Measurements from ENCODE around the gene SFXN2.
"Not testable (repeated sequence)": the region's sequence is repeated elsewhere in the genome, so short reads cannot be mapped to it uniquely, and the experiment has no call there.

The SFXN2 gene

GRCh38 chr10:102720775-102721301 is 6.4 kb downstream of the SFXN2 start:
- H3K9me3 ChIP-seq (ENCODE audit: control insufficient read depth, insufficient read depth, low read length): no peaks in the 10 kb centered on the region
- peaks cover 15% of the 10 kb centered on the region; the same call in 1 of the 2 replicates for H3K4me1 ChIP-seq (ENCODE audit: insufficient read depth, low read length)
- H3K9ac ChIP-seq (ENCODE audit: low read depth, low read length): no peak overlapping the region
- H3K36me3 ChIP-seq (ENCODE audit: insufficient read depth, low read length): no peaks in the 10 kb centered on the region

GRCh38 chr10:102721954-102722353 is 7.5 kb downstream of the SFXN2 start:
- H3K4me1 ChIP-seq (ENCODE audit: insufficient read depth, low read length): peaks cover 15% of the 10 kb centered on the region; the same call in 1 of the 2 replicates
- H3K9ac ChIP-seq (ENCODE audit: low read depth, low read length): no peak overlapping the region
- no peaks in the 10 kb centered on the region for H3K9me3 ChIP-seq (ENCODE audit: control insufficient read depth, insufficient read depth, low read length)
- 0 out of 2 replicates have a peak, but pooled peaks cover 6% of the 10 kb centered on the region for H3K36me3 ChIP-seq (ENCODE audit: insufficient read depth, low read length)

- H3K4me1 ChIP-seq (ENCODE audit: insufficient read depth, low read length): no peaks in the 10 kb centered on the region; the same call in 1 of the 2 replicates
These were observed 9.6 kb downstream of the SFXN2 start for GRCh38 chr10:102723989-102724388.

GRCh38 chr10:102726274-102726673 is 11.8 kb downstream of the SFXN2 start:
- Histone ChIP-seq H3K9me3 (ENCODE audit: control insufficient read depth, insufficient read depth, low read length) (no peaks in the 10 kb centered on the region), H3K9ac (ENCODE audit: low read depth, low read length) (no peak overlapping the region), H3K4me1 (ENCODE audit: insufficient read depth, low read length) (no peaks in the 10 kb centered on the region), H3K36me3 (ENCODE audit: insufficient read depth, low read length) (peaks cover 14% of the 10 kb centered on the region; the same call in 1 of the 2 replicates)

More at GRCh38 chr10:102723989-102724388, 9.6 kb downstream of the SFXN2 start:
- Histone ChIP-seq H3K9me3 (ENCODE audit: control insufficient read depth, insufficient read depth, low read length) (no peaks in the 10 kb centered on the region), H3K9ac (ENCODE audit: low read depth, low read length) (no peak overlapping the region), H3K36me3 (ENCODE audit: insufficient read depth, low read length) (0 out of 2 replicates have a peak, but pooled peaks cover 11% of the 10 kb centered on the region)

- Histone ChIP-seq H3K9ac (ENCODE audit: low read depth, low read length) (no peak overlapping the region), H3K36me3 (ENCODE audit: insufficient read depth, low read length) (peaks cover 14% of the 10 kb centered on the region; the same call in 1 of the 2 replicates), H3K4me1 (ENCODE audit: insufficient read depth, low read length) (no peaks in the 10 kb centered on the region), H3K9me3 (ENCODE audit: control insufficient read depth, insufficient read depth, low read length) (no peaks in the 10 kb centered on the region)
These were observed 12.8 kb downstream of the SFXN2 start for GRCh38 chr10:102727037-102727818.

- Histone ChIP-seq H3K36me3 (ENCODE audit: insufficient read depth, low read length) (peaks cover 22% of the 10 kb centered on the region; the same call in 1 of the 2 replicates), H3K4me1 (ENCODE audit: insufficient read depth, low read length) (no peaks in the 10 kb centered on the region), H3K9ac (ENCODE audit: low read depth, low read length) (no peak overlapping the region), H3K9me3 (ENCODE audit: control insufficient read depth, insufficient read depth, low read length) (no peaks in the 10 kb centered on the region)
These were observed 14.9 kb downstream of the SFXN2 start for GRCh38 chr10:102729029-102730026.

GRCh38 chr10:102731222-102731800 is 16.9 kb downstream of the SFXN2 start:
- H3K36me3 ChIP-seq (ENCODE audit: insufficient read depth, low read length): peaks cover 30% of the 10 kb centered on the region
- no peak overlapping the region for H3K9ac ChIP-seq (ENCODE audit: low read depth, low read length)
- no peaks in the 10 kb centered on the region for H3K9me3 ChIP-seq (ENCODE audit: control insufficient read depth, insufficient read depth, low read length)
- H3K4me1 ChIP-seq (ENCODE audit: insufficient read depth, low read length): peaks cover 3% of the 10 kb centered on the region; the same call in 1 of the 2 replicates

GRCh38 chr10:102732661-102733060 is 18.2 kb downstream of the SFXN2 start:
- peaks cover 20% of the 10 kb centered on the region for H3K36me3 ChIP-seq (ENCODE audit: insufficient read depth, low read length)
- peaks cover 3% of the 10 kb centered on the region; the same call in 1 of the 2 replicates for H3K4me1 ChIP-seq (ENCODE audit: insufficient read depth, low read length)
- no peak overlapping the region for H3K9ac ChIP-seq (ENCODE audit: low read depth, low read length)
- H3K9me3 ChIP-seq (ENCODE audit: control insufficient read depth, insufficient read depth, low read length): no peaks in the 10 kb centered on the region

- H3K36me3 ChIP-seq (ENCODE audit: insufficient read depth, low read length): peaks cover 16% of the 10 kb centered on the region
- peaks cover 3% of the 10 kb centered on the region; the same call in 1 of the 2 replicates for H3K4me1 ChIP-seq (ENCODE audit: insufficient read depth, low read length)
- H3K9ac ChIP-seq (ENCODE audit: low read depth, low read length): no peak overlapping the region
These were observed 20.7 kb downstream of the SFXN2 start for GRCh38 chr10:102735065-102735562.

GRCh38 chr10:102738692-102739121 is 24.3 kb downstream of the SFXN2 start:
- H3K9me3 ChIP-seq (ENCODE audit: control insufficient read depth, insufficient read depth, low read length): no peaks in the 10 kb centered on the region
- H3K4me1 ChIP-seq (ENCODE audit: insufficient read depth, low read length): peaks cover 9% of the 10 kb centered on the region
- H3K9ac ChIP-seq (ENCODE audit: low read depth, low read length): no peak overlapping the region
- peaks cover 10% of the 10 kb centered on the region for H3K36me3 ChIP-seq (ENCODE audit: insufficient read depth, low read length)

More at GRCh38 chr10:102735065-102735562, 20.7 kb downstream of the SFXN2 start:
- no peaks in the 10 kb centered on the region for H3K9me3 ChIP-seq (ENCODE audit: control insufficient read depth, insufficient read depth, low read length)

- Histone ChIP-seq H3K36me3 (ENCODE audit: insufficient read depth, low read length) (peaks cover 4% of the 10 kb centered on the region), H3K4me1 (ENCODE audit: insufficient read depth, low read length) (peaks cover 9% of the 10 kb centered on the region), H3K9ac (ENCODE audit: low read depth, low read length) (no peak overlapping the region)
These were observed 25.8 kb downstream of the SFXN2 start for GRCh38 chr10:102740229-102740628.

GRCh38 chr10:102741726-102742237 is 27.3 kb downstream of the SFXN2 start:
- Histone ChIP-seq H3K9me3 (ENCODE audit: control insufficient read depth, insufficient read depth, low read length) (no peaks in the 10 kb centered on the region), H3K9ac (ENCODE audit: low read depth, low read length) (no peak overlapping the region), H3K4me1 (ENCODE audit: insufficient read depth, low read length) (peaks cover 6% of the 10 kb centered on the region; the same call in 1 of the 2 replicates), H3K36me3 (ENCODE audit: insufficient read depth, low read length) (no peaks in the 10 kb centered on the region)

More at GRCh38 chr10:102740229-102740628, 25.8 kb downstream of the SFXN2 start:
- H3K9me3 ChIP-seq (ENCODE audit: control insufficient read depth, insufficient read depth, low read length): no peaks in the 10 kb centered on the region

GRCh38 chr10:102742313-102742712 is 27.9 kb downstream of the SFXN2 start:
- not testable (repeated sequence) for H3K9me3 ChIP-seq (ENCODE audit: control insufficient read depth, insufficient read depth, low read length); H3K36me3 ChIP-seq (ENCODE audit: insufficient read depth, low read length); H3K9ac ChIP-seq (ENCODE audit: low read depth, low read length); H3K4me1 ChIP-seq (ENCODE audit: insufficient read depth, low read length)

Measured in ES-I3 (cell line).